Esophagus muscularis mucosa (tissue), 4 donors: Measurements from ENCODE around the gene PLAC1. TPM values are rescaled to one million over a fixed set of nuclear protein-coding genes. Genes with fewer than 3 reads are reported as not detected.

Experiments used
- DNase-seq: peaks from one replicate; pipeline ENCODE4 v3.0.0-alpha.2; 2017; ENCODE audit errors: extremely low spot score
- H3K27ac ChIP-seq, 4 donors: fragments of 200-600 bp; sonication (generic); replicated peaks in 1 of 4; 1 replicate in 3 of 4; 2 replicates in 1 of 4; pipeline ENCODE4 v1.5.1; 2016 to 2019; ENCODE audit warnings: mild to moderate bottlenecking in 1 of 4
- H3K27me3 ChIP-seq, 4 donors: fragments of 200-600 bp; sonication (generic); one replicate each; pipeline versions ENCODE4 v1.5.1 to v1.6.0; 2016 to 2019
- H3K36me3 ChIP-seq, 4 donors: fragments of 200-600 bp; sonication (generic); one replicate each; pipeline ENCODE4 v1.5.1; 2016 to 2019
- H3K4me1 ChIP-seq, 4 donors: fragments of 200-600 bp; sonication (generic); one replicate each; pipeline ENCODE4 v1.5.1; 2016 to 2019
- H3K4me3 ChIP-seq, 4 donors: fragments of 200-600 bp; sonication (generic); 1 replicate in 2 of 4; 2 replicates in 2 of 4; pipeline ENCODE4 v1.5.1; 2016 to 2019; ENCODE audit warnings: mild to moderate bottlenecking in 4 of 4, moderate library complexity in 1 of 4
- H3K9me3 ChIP-seq, 4 donors: fragments of 200-600 bp; sonication (generic); 1 replicate in 3 of 4; 2 replicates in 1 of 4; pipeline ENCODE4 v1.5.1; 2016 to 2019
- CTCF ChIP-seq, 3 experiments: fragments of 200-600 bp in 2 of 3; fragments of 450-650 bp in 1 of 3; sonication (generic) in 2 of 3; IDR thresholded peaks; one replicate each; pipeline ENCODE4 v1.5.1; 2017 to 2019; ENCODE audit warnings: antibody characterized with exemption in 3 of 3, mild to moderate bottlenecking in 2 of 3, moderate library complexity in 1 of 3
- EP300 ChIP-seq: sonication (generic); formaldehyde crosslinking; IDR thresholded peaks from one replicate; pipeline ENCODE4 v1.6.1; 2017; ENCODE audit warnings: antibody characterized with exemption
- POLR2A ChIP-seq: fragments of 450-650 bp; IDR thresholded peaks from one replicate; pipeline ENCODE4 v1.6.1; 2017; ENCODE audit warnings: antibody characterized with exemption, moderate library complexity, mild to moderate bottlenecking, low read depth
- POLR2AphosphoS5 ChIP-seq, 2 donors: sonication (generic); formaldehyde crosslinking; IDR thresholded peaks; one replicate each; pipeline ENCODE4 v1.6.1; 2017; ENCODE audit warnings: antibody characterized with exemption in 2 of 2
- WGBS: methylation state at CpG from one replicate; pipeline ENCODE4 v1.1.5; 2018; 5-methylcytosine and 5-hydroxymethylcytosine counted together
- intact Hi-C: fragments of 100-400 bp; cut with DNase I; formaldehyde crosslinking; loops from one replicate; pipeline ENCODE4 v1.15.1; 2023
- small RNA-seq, 3 donors: library from RNA; depleted of rRNA; stranded (forward); fragments of <200 nt; gene quantifications; one replicate each; pipeline ENCODE3, GENCODE V24; 2016
- total RNA-seq, 4 donors: library from RNA; depleted of rRNA; stranded (reverse); fragments of >200 nt; gene quantifications; one replicate each; pipeline versions ENCODE4 v1.1.0 to v1.2.1, GENCODE V29; 2016

Gene PLAC1
- total RNA-seq, 4 donors from 2014 or later = not detected

- H3K36me3 ChIP-seq = no peaks in the 10 kb centered on the region
- DNase-seq = no peak
- TF ChIP-seq CTCF (IDR thresholded peaks at IDR 0.05) = no peak
- no peak for TF ChIP-seq POLR2AphosphoS5 (IDR thresholded peaks at IDR 0.05)
- TF ChIP-seq EP300 = no peak
- H3K27me3 ChIP-seq = no peaks in the 10 kb centered on the region
- 94% methylated on average over 6 of the region's 6 CpGs for WGBS
- no peak overlapping the region for H3K27ac ChIP-seq
- no peaks in the 10 kb centered on the region for H3K4me1 ChIP-seq
- intact Hi-C loops = loop anchor here (10.0 kb wide), 1 partner anchor 231 kb away; no protein-coding TSS in a partner anchor
- H3K4me3 ChIP-seq = no peak overlapping the region
- no peaks in the 10 kb centered on the region for H3K9me3 ChIP-seq
These were observed 134.1 kb downstream of the PLAC1 start for GRCh38 chrX:134524181-134524580.

- H3K9me3 ChIP-seq = no peaks in the 10 kb centered on the region
- 79% methylated on average over 3 of the region's 3 CpGs for WGBS
- intact Hi-C loops = loop anchor here (10.0 kb wide), 1 partner anchor 234 kb away; no protein-coding TSS in a partner anchor
- H3K27ac ChIP-seq = no peak overlapping the region
- TF ChIP-seq POLR2A (no peak), EP300 (no peak), CTCF (IDR thresholded peaks at IDR 0.05) (peak; percentile 31 to 50 (median 45)), POLR2AphosphoS5 (IDR thresholded peaks at IDR 0.05) (no peak)
- no peak overlapping the region for H3K4me3 ChIP-seq
- no peaks in the 10 kb centered on the region for H3K27me3 ChIP-seq
- no peak for DNase-seq
- no peaks in the 10 kb centered on the region for H3K36me3 ChIP-seq
- no peaks in the 10 kb centered on the region for H3K4me1 ChIP-seq
These were observed 137.3 kb downstream of the PLAC1 start for GRCh38 chrX:134520860-134521390.

Small RNAs within 50 kb of the gene (small RNA-seq; reads per million reads assigned to genes)
- 0 reads per million in 3 donors for gene AC004383.1
- gene MIR450A1 = 0 reads per million in 3 donors
- gene MIR450A2 = 0 to 0.25 (median 0) reads per million in 3 donors
- gene MIR450B = 0.50 to 2.4 (median 1.9) reads per million in 3 donors
- 0 to 0.42 (median 0.37) reads per million in 3 donors for gene MIR503
- 3.5 to 16.9 (median 9.6) reads per million in 3 donors for gene MIR542

Other genes starting within 250 kb of the PLAC1 start
- 10 to 100 TPM in 2 of 4 donors, 1 to 10 TPM in 2; 5.8 to 10.8 (median 9.2) TPM for gene HPRT1, start 198.3 kb downstream of the PLAC1 start, total RNA-seq
- gene PABIR2, start 138.7 kb upstream of the PLAC1 start, total RNA-seq = 10 to 100 TPM; 13.4 to 20.8 (median 17.0) TPM